GM12878 (cell line): Measurements from ENCODE around the gene WBP11. TPM values are rescaled to one million over a fixed set of nuclear protein-coding genes. Genes with fewer than 3 reads are reported as not detected.

Experiments used
- ATAC-seq: fragments of 200-7000 bp; cut with Tn5 transposase; 3 replicates; pipeline ENCODE4 v1.9.1; 2020; ENCODE audit warnings: mild to moderate bottlenecking, moderate library complexity
- BruUV-seq: library from RNA; stranded (reverse); fragments of 400-500 nt; replicated peaks from 2 replicates; lab custom pipeline; 2021; lab: Mats Ljungman, UMichigan
- CTCF ChIA-PET: fragments of 300-600 bp; sonication (Branson Sonifier 250); formaldehyde crosslinking; extraction: SDS; loops from one replicate; lab custom pipeline; 2021; ENCODE audit warnings: inconsistent platforms; lab: Yijun Ruan, JAX
- POLR2A ChIA-PET: fragments of 350-600 bp; formaldehyde crosslinking; extraction: SDS; loops from one replicate; lab custom pipeline; 2021; ENCODE audit warnings: inconsistent platforms; lab: Charles Lee
- RAD21 ChIA-PET: fragments of 300-600 bp; sonication (Branson Sonifier 250); formaldehyde crosslinking; loops from one replicate; lab custom pipeline; 2023; ENCODE audit warnings: antibody characterized with exemption; ENCODE audit not compliant: unreplicated experiment; lab: Charles Lee
- SMC1A ChIA-PET: fragments of 300-600 bp; sonication (Branson Sonifier 250); formaldehyde crosslinking; loops from one replicate; lab custom pipeline; 2023; ENCODE audit not compliant: unreplicated experiment, uncharacterized antibody; lab: Charles Lee
- DNase-seq: peaks from one replicate; pipeline ENCODE4 v3.0.0-alpha.2; 2011; ENCODE audit warnings: low read depth, low spot score
- FAIRE-seq: peaks from 3 replicates; lab custom pipeline; 2011; peaks lifted over from hg19 to GRCh38; lab: Jason Lieb, UNC
- H2AFZ ChIP-seq: 2 replicates; pipeline ENCODE4 v1.6.0; 2011; ENCODE audit warnings: low read depth, low read length, control low read depth; ENCODE audit not compliant: control insufficient read depth
- H3K27ac ChIP-seq: 2 replicates; pipeline ENCODE4 v1.5.1; 2011; ENCODE audit warnings: control low read depth; ENCODE audit not compliant: control insufficient read depth, insufficient read depth
- H3K27me3 ChIP-seq, 2 experiments: replicated peaks in 1 of 2; 2 replicates each; pipeline versions ENCODE4 v1.6.0 to v1.6.1; 2011; ENCODE audit warnings: low read length in 1 of 2; ENCODE audit not compliant: control insufficient read depth in 2 of 2, insufficient read depth in 2 of 2
- H3K36me3 ChIP-seq, 2 experiments: 2 replicates each; pipeline ENCODE4 v1.5.1; 2011; ENCODE audit warnings: low read length in 1 of 2; ENCODE audit not compliant: control insufficient read depth in 2 of 2, insufficient read depth in 2 of 2
- H3K4me1 ChIP-seq: 2 replicates; pipeline ENCODE4 v1.6.1; 2011; ENCODE audit warnings: mild to moderate bottlenecking, low read length, moderate library complexity, mixed read lengths; ENCODE audit not compliant: control insufficient read depth, insufficient read depth
- H3K4me2 ChIP-seq: 2 replicates; pipeline ENCODE4 v1.6.0; 2011; ENCODE audit warnings: control low read depth; ENCODE audit not compliant: control insufficient read depth, insufficient read depth
- H3K4me3 ChIP-seq: fragments of 200-600 bp; sonication (generic); 2 replicates; pipeline ENCODE4 v1.5.1; 2016
- H3K79me2 ChIP-seq: 2 replicates; pipeline ENCODE4 v1.6.0; 2011; ENCODE audit warnings: low read length; ENCODE audit not compliant: control insufficient read depth, insufficient read depth
- H3K9ac ChIP-seq: 2 replicates; pipeline ENCODE4 v1.8.0; 2011; ENCODE audit warnings: low read length, control low read depth, mixed read lengths; ENCODE audit not compliant: control insufficient read depth, insufficient read depth
- H3K9me3 ChIP-seq: replicated peaks from 3 replicates; pipeline ENCODE4 v1.5.1; 2011; ENCODE audit warnings: mild to moderate bottlenecking, low read length; ENCODE audit not compliant: control insufficient read depth, insufficient read depth
- H4K20me1 ChIP-seq: 2 replicates; pipeline ENCODE4 v1.6.0; 2011; ENCODE audit not compliant: control insufficient read depth, insufficient read depth
- BHLHE40 ChIP-seq, 2 experiments: fragments of 450-650 bp in 1 of 2; IDR thresholded peaks; 2 replicates each; pipeline ENCODE4 v1.6.1; 2011 to 2017; ENCODE audit warnings: low read depth in 2 of 2, borderline replicate concordance in 1 of 2, improper control_type of control experiment in 1 of 2, low read length in 1 of 2, mild to moderate bottlenecking in 1 of 2
- BMI1 ChIP-seq: fragments of 450-650 bp; IDR thresholded peaks from 2 replicates; pipeline ENCODE4 v1.6.1; 2016; ENCODE audit warnings: mild to moderate bottlenecking, moderate library complexity, borderline replicate concordance
- CBX3 ChIP-seq: fragments of 200-600 bp; sonication (generic); IDR thresholded peaks from 2 replicates; pipeline ENCODE4 v1.6.1; 2016; ENCODE audit warnings: low read depth, borderline replicate concordance
- DPF2 ChIP-seq: fragments of 450-650 bp; IDR thresholded peaks from 2 replicates; pipeline ENCODE4 v1.6.1; 2017; ENCODE audit warnings: mild to moderate bottlenecking
- EGR1 ChIP-seq, 2 experiments: IDR thresholded peaks; 1 replicate in 1 of 2; 2 replicates in 1 of 2; pipeline ENCODE4 v1.6.1; 2011 to 2012; ENCODE audit warnings: low read depth in 2 of 2, low read length in 2 of 2, borderline replicate concordance in 1 of 2, mild to moderate bottlenecking in 1 of 2, moderate library complexity in 1 of 2
- EZH2 ChIP-seq: IDR thresholded peaks from 2 replicates; pipeline ENCODE4 v1.6.1; 2012; ENCODE audit warnings: low read depth, mild to moderate bottlenecking, control low read depth, inconsistent platforms, low read length, borderline replicate concordance; ENCODE audit not compliant: control insufficient read depth
- GATAD2B ChIP-seq: fragments of 450-650 bp; conservative IDR thresholded peaks from 2 replicates; pipeline ENCODE4 v1.6.1; 2017; ENCODE audit warnings: low read depth, mild to moderate bottlenecking, moderate library complexity
- KDM1A ChIP-seq: fragments of 200-600 bp; sonication (generic); IDR thresholded peaks from 2 replicates; pipeline ENCODE4 v1.6.1; 2016; ENCODE audit warnings: borderline replicate concordance
- NFYA ChIP-seq: IDR thresholded peaks from 2 replicates; pipeline ENCODE4 v1.6.1; 2011; ENCODE audit warnings: low read depth, mild to moderate bottlenecking, low read length, improper control_type of control experiment, borderline replicate concordance
- NR2C2 ChIP-seq: IDR thresholded peaks from 2 replicates; pipeline ENCODE4 v1.6.1; 2011; ENCODE audit warnings: borderline replicate concordance, low read depth; ENCODE audit not compliant: control insufficient read depth, insufficient read length
- POU2F2 ChIP-seq: IDR thresholded peaks from 3 replicates; pipeline ENCODE4 v1.6.1; 2011; ENCODE audit warnings: low read depth, mild to moderate bottlenecking, low read length, borderline replicate concordance
- RAD51 ChIP-seq: fragments of 450-650 bp; IDR thresholded peaks from 2 replicates; pipeline ENCODE4 v1.6.1; 2016; ENCODE audit warnings: moderate library complexity, mild to moderate bottlenecking, inconsistent platforms
- RBBP5 ChIP-seq: fragments of 200-600 bp; sonication (generic); conservative IDR thresholded peaks from 2 replicates; pipeline ENCODE4 v1.6.1; 2016
- RELA ChIP-seq: fragments of 450-650 bp; IDR thresholded peaks from 2 replicates; pipeline ENCODE4 v1.8.0; 2014; ENCODE audit warnings: borderline replicate concordance; ENCODE audit not compliant: partially characterized antibody
- SMARCA5 ChIP-seq: fragments of 450-650 bp; IDR thresholded peaks from 2 replicates; pipeline ENCODE4 v1.6.1; 2017; ENCODE audit warnings: mild to moderate bottlenecking
- SP1 ChIP-seq: IDR thresholded peaks from one replicate; pipeline ENCODE4 v1.6.1; 2011; ENCODE audit warnings: low read depth, low read length
- SPI1 ChIP-seq: IDR thresholded peaks from 2 replicates; pipeline ENCODE4 v1.6.1; 2011; ENCODE audit warnings: low read depth, mild to moderate bottlenecking, low read length, moderate library complexity, borderline replicate concordance; ENCODE audit not compliant: insufficient read depth
- SRF ChIP-seq, 2 experiments: IDR thresholded peaks; 2 replicates each; pipeline ENCODE4 v1.6.1; 2011; ENCODE audit warnings: low read depth in 2 of 2, low read length in 2 of 2, mild to moderate bottlenecking in 1 of 2, moderate library complexity in 1 of 2
- SUZ12 ChIP-seq: fragments of 200-600 bp; sonication (generic); IDR thresholded peaks from one replicate; pipeline ENCODE4 v1.6.1; 2018; ENCODE audit warnings: antibody characterized with exemption, mild to moderate bottlenecking; ENCODE audit not compliant: unreplicated experiment
- TAF1 ChIP-seq: IDR thresholded peaks from 2 replicates; pipeline ENCODE4 v1.6.1; 2011; ENCODE audit warnings: mild to moderate bottlenecking, low read depth, low read length, borderline replicate concordance
- USF1 ChIP-seq: IDR thresholded peaks from 2 replicates; pipeline ENCODE4 v1.6.1; 2011; ENCODE audit warnings: borderline replicate concordance, low read depth, mild to moderate bottlenecking, moderate library complexity, mixed read lengths, low read length; ENCODE audit not compliant: insufficient read depth; ENCODE audit errors: extremely low read length
- USF2 ChIP-seq: IDR thresholded peaks from 2 replicates; pipeline ENCODE4 v1.6.1; 2011; ENCODE audit warnings: low read depth, low read length, improper control_type of control experiment, borderline replicate concordance
- YY1 ChIP-seq: IDR thresholded peaks from 2 replicates; pipeline ENCODE4 v1.6.1; 2011; ENCODE audit warnings: low read depth, mild to moderate bottlenecking, low read length
- ZNF274 ChIP-seq: IDR thresholded peaks from one replicate; pipeline ENCODE4 v1.8.0; 2011; ENCODE audit not compliant: insufficient read length, insufficient read depth
- ZSCAN29 ChIP-seq: fragments of 450-650 bp; IDR thresholded peaks from 2 replicates; pipeline ENCODE4 v1.6.1; 2017; ENCODE audit warnings: mild to moderate bottlenecking, moderate library complexity
- WGBS: methylation state at CpG from one replicate; pipeline ENCODE4 v1.1.6; 2016; ENCODE audit warnings: low lambda C conversion rate; ENCODE audit not compliant: insufficient replicate concordance, insufficient coverage; ENCODE audit errors: missing lambda C conversion rate; 5-methylcytosine and 5-hydroxymethylcytosine counted together
- in situ Hi-C: fragments of 300-500 bp; cut with MboI; formaldehyde crosslinking; loops from 9 replicates; pipeline ENCODE4 v1.14.3; 2018; ENCODE audit warnings: mixed read lengths
- intact Hi-C: fragments of 100-400 bp; cut with micrococcal nuclease; formaldehyde crosslinking; loops from one replicate; pipeline ENCODE4 v1.14.2; 2022; ENCODE audit not compliant: unreplicated experiment
- polyA plus RNA-seq, 11 experiments: library from polyadenylated mRNA; depleted of rRNA in 4 of 11; unstranded in 6 of 11; stranded (reverse) in 5 of 11; fragments of >200 nt; fragmentation: Nextera tagmentation in 4 of 11; fragmentation: Illumina TruSeq in 1 of 11; extraction: Ambion mirVana in 4 of 11; extraction: Trizol in 1 of 11; gene quantifications; 1 replicate in 1 of 11; 2 replicates in 10 of 11; pipeline versions ENCODE4 v1.2.1 to v1.2.3, GENCODE V29; 2011 to 2016; ENCODE audit warnings: inconsistent platforms in 2 of 11, missing spikeins in 2 of 11, low read depth in 1 of 11
- total RNA-seq, 4 experiments: library from RNA; depleted of rRNA in 3 of 4; stranded (reverse); fragments of >200 nt in 3 of 4; fragmentation: Illumina TruSeq in 1 of 4; extraction: Trizol in 1 of 4; gene quantifications; 2 replicates each; pipeline versions ENCODE4 v1.2.1 to v1.2.3, GENCODE V29; 2013 to 2021

The WBP11 gene
- total and polyA plus RNA-seq, 10 of the 15 experiments (the other 5 are each of a cell fraction or from before 2014, with no cell fraction given), result 11.5 to 107 (median 29.1) TPM

GRCh38 chr12:14840616-14841015 lies 37.3 kb upstream of the WBP11 start (continued):
- TF ChIP-seq RELA (no peak), YY1 (no peak), DPF2 (no peak), EZH2 (no peak), USF2 (no peak), NR2C2 (no peak), KDM1A (no peak), POU2F2 (no peak), BHLHE40 (IDR thresholded peaks at IDR 0.05; ENCODE audit: borderline replicate concordance in 1 of 2, low read depth in 2 of 2, low read length in 1 of 2) (no peak), SUZ12 (no peak), SPI1 (no peak)

- no peak overlapping the region for H3K4me2 ChIP-seq
- no peaks in the 10 kb centered on the region for H3K4me1 ChIP-seq
- intact Hi-C loops (no loop called here), in situ Hi-C loops (no loop called here)
- H4K20me1 ChIP-seq, result no peaks in the 10 kb centered on the region
- ChIA-PET CTCF (no interaction called here), POLR2A (no interaction called here), SMC1A (interaction anchor here (1.1 to 1.4 kb wide), 2 partner anchors 10 to 55 kb away, joined by 3 read pairs; no protein-coding TSS in a partner anchor), RAD21 (no interaction called here)
- no peak overlapping the region for H3K4me3 ChIP-seq
- no peak for FAIRE-seq
- H3K27ac ChIP-seq, result no peak overlapping the region
- H3K9me3 ChIP-seq, result no peaks in the 10 kb centered on the region
- no peak for ATAC-seq
- H2AFZ ChIP-seq, result no peak overlapping the region
- no peaks in the 10 kb centered on the region for H3K36me3 ChIP-seq
- WGBS, result 94% methylated on average over 1 of the region's 1 CpG
- no TSS peak for BruUV-seq
- DNase-seq, result no peak
- H3K9ac ChIP-seq, result no peak overlapping the region
- H3K79me2 ChIP-seq, result no peaks in the 10 kb centered on the region
- no peaks in the 10 kb centered on the region; a peak in 2 of 4 replicates for H3K27me3 ChIP-seq
- TF ChIP-seq RAD51 (no peak), BMI1 (no peak), USF1 (no peak), SP1 (no peak), ZNF274 (no peak), TAF1 (no peak), POU2F2 (no peak), BHLHE40 (IDR thresholded peaks at IDR 0.05; ENCODE audit: borderline replicate concordance in 1 of 2, low read depth in 2 of 2, low read length in 1 of 2) (no peak), EGR1 (IDR thresholded peaks at IDR 0.05; ENCODE audit: borderline replicate concordance in 1 of 2, low read depth in 2 of 2, low read length in 2 of 2) (no peak), SRF (IDR thresholded peaks at IDR 0.05; ENCODE audit: low read depth in 2 of 2, low read length in 2 of 2) (no peak), ZSCAN29 (no peak), NFYA (no peak), GATAD2B (no peak), RBBP5 (no peak), SMARCA5 (no peak), CBX3 (no peak)
These were observed 36.0 kb upstream of the WBP11 start for GRCh38 chr12:14839262-14839661.
